Keratinocyte (primary cell): ENCODE results near the gene MPZL1.

Experiments
- EZH2 ChIP-seq: IDR thresholded peaks from one replicate; pipeline ENCODE4 v1.6.1; 2012; ENCODE audit warnings: inconsistent platforms, mild to moderate bottlenecking, low read length, moderate library complexity
- TF ChIP-seq, protein P1 (sequence below), 3 experiments: IDR thresholded peaks in 1 of 3; conservative IDR thresholded peaks in 1 of 3; optimal IDR thresholded peaks in 1 of 3; 2 replicates in 2 of 3; 3 replicates in 1 of 3; pipeline versions ENCODE3 to v1.5.1; 2011; ENCODE audit warnings: low read length in 3 of 3, mild to moderate bottlenecking in 3 of 3, moderate library complexity in 2 of 3, control low read depth in 1 of 3, inconsistent platforms in 1 of 3; ENCODE audit not compliant: insufficient read depth in 2 of 3; ENCODE audit errors: extremely low read depth in 1 of 3

- TF ChIP-seq, protein P1, sequence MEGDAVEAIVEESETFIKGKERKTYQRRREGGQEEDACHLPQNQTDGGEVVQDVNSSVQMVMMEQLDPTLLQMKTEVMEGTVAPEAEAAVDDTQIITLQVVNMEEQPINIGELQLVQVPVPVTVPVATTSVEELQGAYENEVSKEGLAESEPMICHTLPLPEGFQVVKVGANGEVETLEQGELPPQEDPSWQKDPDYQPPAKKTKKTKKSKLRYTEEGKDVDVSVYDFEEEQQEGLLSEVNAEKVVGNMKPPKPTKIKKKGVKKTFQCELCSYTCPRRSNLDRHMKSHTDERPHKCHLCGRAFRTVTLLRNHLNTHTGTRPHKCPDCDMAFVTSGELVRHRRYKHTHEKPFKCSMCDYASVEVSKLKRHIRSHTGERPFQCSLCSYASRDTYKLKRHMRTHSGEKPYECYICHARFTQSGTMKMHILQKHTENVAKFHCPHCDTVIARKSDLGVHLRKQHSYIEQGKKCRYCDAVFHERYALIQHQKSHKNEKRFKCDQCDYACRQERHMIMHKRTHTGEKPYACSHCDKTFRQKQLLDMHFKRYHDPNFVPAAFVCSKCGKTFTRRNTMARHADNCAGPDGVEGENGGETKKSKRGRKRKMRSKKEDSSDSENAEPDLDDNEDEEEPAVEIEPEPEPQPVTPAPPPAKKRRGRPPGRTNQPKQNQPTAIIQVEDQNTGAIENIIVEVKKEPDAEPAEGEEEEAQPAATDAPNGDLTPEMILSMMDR (optimal IDR thresholded peaks at IDR 0.05 in 1 of 3, IDR thresholded peaks at IDR 0.05 in 1 of 3, conservative IDR thresholded peaks at IDR 0.05 in 1 of 3; ENCODE audit: extremely low read depth in 1 of 3, insufficient read depth in 2 of 3, low read length in 3 of 3) = no peak
- no peak for TF ChIP-seq EZH2
Measured at GRCh38 chr1:167829868-167830267, 108.1 kb downstream of the MPZL1 start.
